Measurements from ENCODE around the gene HSBP1L1.
"Not testable (repeated sequence)": the region's sequence is repeated elsewhere in the genome, so short reads cannot be mapped to it uniquely, and the experiment has no call there.

The HSBP1L1 gene

GRCh38 chr18:79987566-79987965, 23.1 kb downstream of the HSBP1L1 start:
- DNase-seq = no peak

DNA sequence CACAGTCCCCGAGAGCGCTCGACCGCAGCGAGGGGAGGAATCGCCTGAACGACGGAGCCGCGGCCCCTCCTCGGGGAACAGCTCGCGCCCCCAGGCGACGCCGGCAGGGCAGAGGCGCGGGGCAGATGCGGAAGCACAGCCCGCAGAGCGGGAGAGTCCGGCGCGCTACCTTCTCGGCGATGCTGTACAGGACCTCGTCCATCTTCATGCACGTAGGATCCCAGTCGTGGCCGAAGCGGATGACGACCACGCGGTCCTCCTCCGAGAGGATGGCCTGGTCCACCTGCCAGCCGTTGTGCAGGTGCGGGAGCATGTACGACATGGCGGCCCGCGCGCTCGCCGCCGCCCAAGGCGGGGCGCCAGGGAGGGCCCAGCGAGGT, 23.6 kb downstream of the HSBP1L1 start:
- no peak for DNase-seq

DNA sequence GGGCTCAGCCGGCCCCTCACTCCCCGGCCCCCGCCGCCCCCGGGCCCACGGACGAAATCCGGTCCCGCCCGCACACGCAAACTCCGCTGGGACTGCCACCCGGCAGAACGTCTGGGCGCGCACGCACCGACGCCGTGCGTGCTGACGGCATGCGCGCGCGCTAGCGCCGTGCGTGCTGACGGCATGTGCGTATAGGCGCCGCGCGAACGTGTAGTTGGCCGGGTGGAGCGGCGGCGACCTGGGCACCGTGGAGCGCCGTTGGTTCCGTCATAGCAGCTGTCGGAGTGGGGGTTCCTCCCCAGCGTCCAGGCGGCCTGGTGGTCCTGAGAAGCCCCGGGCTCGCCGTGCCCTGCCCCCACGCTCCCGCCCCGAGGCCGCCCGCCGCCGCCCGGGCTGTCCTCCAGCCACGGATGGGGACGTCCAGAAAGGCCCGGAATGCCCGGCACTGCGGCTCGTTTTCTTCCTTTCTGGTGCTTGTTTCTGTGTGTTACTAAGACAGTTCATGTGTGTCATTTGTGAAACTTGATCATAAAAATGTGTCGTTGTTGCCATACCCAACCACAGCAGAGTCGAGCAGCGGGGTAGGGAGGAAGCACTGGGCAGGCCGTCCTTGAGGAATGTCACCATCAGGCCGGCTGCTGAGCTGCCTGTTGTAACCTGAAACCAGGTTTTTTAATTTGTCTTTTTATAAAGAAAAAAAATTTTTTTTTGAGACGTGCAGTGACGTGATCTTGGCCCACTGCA, 24.2 kb downstream of the HSBP1L1 start, which contains the start of gene TXNL4A:
TSS of gene TXNL4A (minus strand) at position 113 of the 744 bp plus-strand sequence. CDS start 171 bp downstream, outside the sequence.
- peak; percentile 50 for DNase-seq

- no peak for DNase-seq
Observed at GRCh38 chr18:79989195-79989497, 24.7 kb downstream of the HSBP1L1 start.

- DNase-seq = no peak
Observed at GRCh38 chr18:79991494-79991893, 27.1 kb downstream of the HSBP1L1 start.

DNA sequence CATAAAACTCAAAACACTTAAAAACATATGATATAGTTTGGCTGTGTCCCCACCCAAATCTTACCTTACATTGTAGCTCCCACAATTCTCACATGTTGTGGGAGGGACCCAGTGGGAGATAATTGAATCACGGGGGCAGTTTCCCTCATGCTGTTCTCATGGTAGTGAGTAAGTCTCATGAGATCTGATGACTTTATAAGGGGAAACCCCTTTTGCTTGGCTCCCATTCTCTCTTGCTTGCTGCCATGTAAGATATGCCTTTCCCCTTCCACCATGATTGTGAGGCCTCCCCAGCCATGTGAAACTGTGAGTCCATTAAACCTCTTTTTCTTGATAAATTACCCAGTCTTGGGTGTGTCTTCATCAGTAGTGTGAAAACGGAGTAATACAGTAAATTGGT, 35.3 kb downstream of the HSBP1L1 start:
- not testable (repeated sequence) for DNase-seq

DNA sequence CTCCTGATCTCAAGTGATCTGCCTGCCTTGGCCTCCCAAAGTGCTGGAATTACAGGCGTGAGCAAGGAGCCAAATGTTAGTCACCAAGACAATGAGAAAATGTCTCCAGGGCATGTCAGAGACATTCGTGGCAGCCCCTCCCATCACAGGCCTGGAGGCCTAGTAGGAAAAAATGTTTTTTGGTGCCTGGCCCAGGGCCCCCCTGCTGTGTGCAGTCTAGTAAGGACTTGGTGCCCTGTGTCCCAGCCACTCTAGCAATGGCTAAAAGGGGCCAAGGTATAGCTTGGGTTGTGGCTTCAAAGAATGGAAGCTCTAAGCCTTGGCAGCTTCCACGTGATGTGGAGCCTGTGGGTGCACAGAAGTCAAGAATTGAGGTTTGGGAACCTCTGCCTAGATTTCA, 36.4 kb downstream of the HSBP1L1 start:
- no peak for DNase-seq

GRCh38 chr18:80002468-80002867, 38.0 kb downstream of the HSBP1L1 start:
- no peak for DNase-seq

DNA sequence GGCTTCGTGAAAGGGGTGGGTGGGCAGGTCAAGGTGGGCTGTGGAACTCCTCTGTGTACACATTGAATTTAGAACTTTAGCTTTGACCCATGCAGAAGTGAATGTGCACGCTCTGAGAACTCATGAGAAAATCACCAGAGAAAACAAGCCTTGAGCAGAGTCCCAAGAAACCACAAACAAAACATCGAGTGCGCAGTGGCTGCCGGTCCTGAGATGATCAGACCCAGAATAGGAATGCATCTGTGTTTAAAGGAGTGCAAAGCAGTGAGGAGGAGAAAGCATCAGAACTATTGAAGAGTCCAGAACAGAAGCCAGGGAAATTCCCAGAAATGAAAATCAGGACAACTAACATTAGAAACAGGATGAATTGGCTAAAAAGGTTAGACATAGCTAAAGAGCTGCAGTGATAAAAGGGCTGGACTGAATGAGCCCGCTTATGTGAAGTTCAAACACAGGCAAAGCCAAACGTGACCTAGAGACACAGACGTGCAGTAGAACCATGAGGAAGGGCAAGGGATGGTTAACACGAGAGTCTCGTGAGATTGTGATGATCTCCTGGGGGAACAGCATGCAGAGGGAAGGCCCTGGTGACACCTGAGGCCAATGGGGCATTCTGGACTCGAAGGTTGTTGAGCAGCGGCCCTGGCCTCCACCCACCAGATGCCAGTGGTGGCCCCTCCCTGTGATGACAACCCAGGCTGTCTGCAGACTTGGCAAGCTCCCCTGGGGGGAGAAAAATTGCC, 40.3 kb downstream of the HSBP1L1 start:
- no peak for DNase-seq

- no peak for DNase-seq
Observed at GRCh38 chr18:80006724-80007123, 42.3 kb downstream of the HSBP1L1 start.

- DNase-seq = no peak
Observed at GRCh38 chr18:80009661-80010550, 45.5 kb downstream of the HSBP1L1 start.

GRCh38 chr18:80010551-80010906, 46.1 kb downstream of the HSBP1L1 start:
- no peak for DNase-seq

GRCh38 chr18:80011496-80012137, 47.2 kb downstream of the HSBP1L1 start:
- DNase-seq = not testable (repeated sequence)

DNA sequence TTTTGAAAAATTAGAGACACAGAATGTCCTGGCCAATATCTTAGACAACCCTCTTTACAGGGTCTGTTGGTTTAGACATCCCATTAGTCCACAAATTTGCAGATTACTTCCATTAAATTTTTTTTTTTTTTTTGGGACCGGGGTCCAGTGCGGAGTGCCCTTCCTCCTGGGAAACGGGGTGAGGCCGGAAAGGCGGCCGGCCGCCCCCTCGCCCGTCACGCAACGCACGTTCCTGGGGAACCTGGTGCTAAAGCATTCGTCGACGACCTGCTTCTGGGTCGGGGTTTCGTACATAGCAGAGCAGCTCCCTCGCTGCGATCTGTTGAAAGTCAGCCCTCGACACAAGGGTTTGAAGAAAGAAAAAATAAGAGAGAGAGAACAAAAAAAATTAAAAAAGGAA, 48.3 kb downstream of the HSBP1L1 start:
- no peak for DNase-seq
